AG04450 (cell line): ENCODE results near the gene CTBP2. TPM values are rescaled to one million over a fixed set of nuclear protein-coding genes. Genes with fewer than 3 reads are reported as not detected.
A peak's percentile ranks its signal among the peaks of the same experiment; 100 is the strongest.

ENCODE experiments used
- CTCF ChIA-PET: fragments of 300-600, 350-600 bp; formaldehyde crosslinking; extraction: SDS; loops from one replicate; lab custom pipeline; 2022; ENCODE audit warnings: antibody characterized with exemption, inconsistent platforms; lab: Charles Lee
- POLR2A ChIA-PET: fragments of 350-600 bp; formaldehyde crosslinking; extraction: SDS; loops from one replicate; lab custom pipeline; 2021; ENCODE audit warnings: antibody characterized with exemption, inconsistent platforms; lab: Yijun Ruan, JAX
- DNase-seq: peaks from one replicate; pipeline ENCODE4 v3.0.0-alpha.2; 2011; ENCODE audit warnings: low read depth, low spot score
- H3K27ac ChIP-seq: one replicate; pipeline ENCODE4 v1.5.1; 2012; ENCODE audit warnings: low read depth, low read length, control low read depth
- H3K27me3 ChIP-seq: one replicate; pipeline ENCODE4 v1.6.0; 2012; ENCODE audit warnings: low read length; ENCODE audit not compliant: control insufficient read depth, insufficient read depth
- H3K4me3 ChIP-seq: 2 replicates; pipeline ENCODE4 v1.5.1; 2011; ENCODE audit warnings: mild to moderate bottlenecking, low read depth, low read length, control low read depth
- H3K9me3 ChIP-seq: 2 replicates; pipeline ENCODE4 v1.5.1; 2012; ENCODE audit warnings: low read length; ENCODE audit not compliant: control insufficient read depth, insufficient read depth
- polyA plus RNA-seq: library from polyadenylated mRNA; depleted of rRNA; stranded (reverse); fragments of >200 nt; gene quantifications from 2 replicates; pipeline ENCODE4 v1.2.3, GENCODE V29; 2011
- TF ChIP-seq, protein P1 (sequence below): IDR thresholded peaks from 2 replicates; pipeline ENCODE4 v1.5.1; 2011; ENCODE audit warnings: low read depth, low read length, control low read depth, inconsistent platforms

CTBP2 gene
- polyA plus RNA-seq, 1 experiment, result 52.5 TPM

DNA sequence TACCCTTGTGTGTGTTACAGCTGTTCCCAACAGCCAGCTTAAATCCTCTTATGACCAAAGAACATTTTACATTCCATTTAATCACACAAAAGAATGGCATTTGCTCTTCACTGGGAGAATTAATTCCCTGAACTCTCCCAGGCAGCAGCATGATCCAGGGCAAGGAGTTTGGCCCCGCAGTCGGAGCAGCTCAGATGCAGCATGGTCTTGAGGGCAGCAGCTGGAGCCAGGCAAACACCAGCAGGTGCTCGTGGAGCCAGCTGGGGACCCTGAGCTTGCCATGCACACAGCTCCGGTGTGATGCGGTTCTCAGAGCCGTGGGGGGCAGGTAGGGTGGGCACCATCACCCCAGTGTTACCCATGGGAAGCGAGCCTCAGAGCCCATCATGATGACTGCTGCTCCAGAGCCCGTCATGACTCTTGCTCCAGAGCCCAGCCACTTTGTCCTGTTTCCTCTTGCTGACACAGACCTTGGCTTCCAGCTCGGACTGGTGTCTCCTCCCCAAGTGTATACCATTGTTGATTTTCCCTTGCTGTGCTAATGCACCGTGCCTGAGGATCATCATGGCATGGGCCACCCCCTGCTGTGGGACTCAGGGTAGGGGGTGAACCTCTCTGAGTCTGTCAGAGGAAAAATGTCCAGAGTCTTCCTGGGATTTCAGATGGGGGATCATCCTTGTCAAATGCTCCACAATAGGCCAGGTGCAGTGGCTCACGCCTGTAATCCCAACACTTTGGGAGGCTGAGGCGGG is 142.6 kb downstream of the CTBP2 start:
- Histone ChIP-seq H3K4me3 (no peak overlapping the region), H3K9me3 (no peaks in the 10 kb centered on the region; the same call in 1 of the 2 replicates), H3K27me3 (no peaks in the 10 kb centered on the region), H3K27ac (no peak overlapping the region)
- ChIA-PET POLR2A (no interaction called here), CTCF (interaction anchor here (1.1 to 1.4 kb wide), 2 partner anchors 25 to 30 kb away, joined by 5 to 9 read pairs; no protein-coding TSS in a partner anchor)
- TF ChIP-seq, protein P1, sequence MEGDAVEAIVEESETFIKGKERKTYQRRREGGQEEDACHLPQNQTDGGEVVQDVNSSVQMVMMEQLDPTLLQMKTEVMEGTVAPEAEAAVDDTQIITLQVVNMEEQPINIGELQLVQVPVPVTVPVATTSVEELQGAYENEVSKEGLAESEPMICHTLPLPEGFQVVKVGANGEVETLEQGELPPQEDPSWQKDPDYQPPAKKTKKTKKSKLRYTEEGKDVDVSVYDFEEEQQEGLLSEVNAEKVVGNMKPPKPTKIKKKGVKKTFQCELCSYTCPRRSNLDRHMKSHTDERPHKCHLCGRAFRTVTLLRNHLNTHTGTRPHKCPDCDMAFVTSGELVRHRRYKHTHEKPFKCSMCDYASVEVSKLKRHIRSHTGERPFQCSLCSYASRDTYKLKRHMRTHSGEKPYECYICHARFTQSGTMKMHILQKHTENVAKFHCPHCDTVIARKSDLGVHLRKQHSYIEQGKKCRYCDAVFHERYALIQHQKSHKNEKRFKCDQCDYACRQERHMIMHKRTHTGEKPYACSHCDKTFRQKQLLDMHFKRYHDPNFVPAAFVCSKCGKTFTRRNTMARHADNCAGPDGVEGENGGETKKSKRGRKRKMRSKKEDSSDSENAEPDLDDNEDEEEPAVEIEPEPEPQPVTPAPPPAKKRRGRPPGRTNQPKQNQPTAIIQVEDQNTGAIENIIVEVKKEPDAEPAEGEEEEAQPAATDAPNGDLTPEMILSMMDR, result no peak
- no peak for DNase-seq

DNA sequence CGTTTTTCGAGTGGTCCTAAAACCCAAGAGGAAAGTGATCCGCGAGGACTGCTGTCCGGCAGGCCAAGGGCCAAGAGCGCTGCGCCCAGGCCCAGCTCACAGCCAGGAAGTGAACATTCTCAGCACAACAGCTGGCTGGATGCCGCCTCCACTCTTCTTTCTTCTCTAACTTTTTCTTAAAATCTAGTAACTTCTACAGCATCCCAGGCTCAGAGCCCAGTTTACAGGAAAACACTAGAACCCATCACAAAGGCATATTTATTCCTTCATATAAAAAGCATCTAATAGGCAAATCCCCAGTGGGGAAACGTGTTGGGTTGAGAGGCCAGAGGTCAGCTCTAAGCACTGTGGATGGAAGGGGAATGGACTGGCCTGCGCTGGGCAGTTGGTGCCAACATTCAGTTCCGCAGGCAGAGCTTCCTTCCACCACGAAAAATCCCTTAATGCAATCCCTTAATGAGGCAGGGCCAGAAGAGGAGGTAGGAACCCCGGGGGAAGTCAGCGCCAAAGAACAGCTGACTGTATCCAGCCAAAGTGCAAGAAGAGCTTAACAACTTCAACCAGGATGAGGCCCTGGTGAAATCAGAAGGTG is 143.7 kb downstream of the CTBP2 start:
- POLR2A ChIA-PET, result no interaction called here
- Histone ChIP-seq H3K27ac (peak overlapping the region; percentile 31), H3K27me3 (no peaks in the 10 kb centered on the region), H3K9me3 (no peaks in the 10 kb centered on the region; the same call in 1 of the 2 replicates), H3K4me3 (no peak overlapping the region)
- CTCF ChIA-PET, result interaction anchor here (1.1 to 1.4 kb wide), 2 partner anchors 24 to 31 kb away, joined by 5 to 9 read pairs; no protein-coding TSS in a partner anchor
- TF ChIP-seq, protein P1, result no peak
- no peak for DNase-seq

DNA sequence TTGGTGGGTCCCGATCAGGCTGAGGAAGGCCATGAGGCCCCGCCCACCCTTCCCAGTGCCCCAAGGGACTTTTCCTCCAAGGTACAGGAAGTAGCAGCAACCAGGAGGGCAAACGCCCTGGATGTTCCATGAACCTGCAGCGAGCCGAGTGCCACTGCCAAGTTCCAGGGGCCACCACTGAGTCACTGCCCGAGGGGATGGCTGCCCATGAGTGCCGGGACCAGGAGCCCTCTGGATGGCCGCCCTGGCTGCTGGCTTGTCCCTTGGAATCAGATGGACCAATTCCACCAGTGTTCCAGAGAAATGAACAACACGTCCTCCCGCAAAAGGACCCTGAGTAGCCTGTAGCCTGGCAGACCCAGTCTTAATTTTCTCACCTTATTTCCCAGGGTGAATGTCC is 144.2 kb downstream of the CTBP2 start:
- Histone ChIP-seq H3K27ac (peak overlapping the region; percentile 11), H3K9me3 (no peaks in the 10 kb centered on the region; the same call in 1 of the 2 replicates), H3K27me3 (no peaks in the 10 kb centered on the region), H3K4me3 (no peak overlapping the region)
- ChIA-PET POLR2A (no interaction called here), CTCF (no interaction called here)
- TF ChIP-seq, protein P1, result no peak
- no peak for DNase-seq

DNA sequence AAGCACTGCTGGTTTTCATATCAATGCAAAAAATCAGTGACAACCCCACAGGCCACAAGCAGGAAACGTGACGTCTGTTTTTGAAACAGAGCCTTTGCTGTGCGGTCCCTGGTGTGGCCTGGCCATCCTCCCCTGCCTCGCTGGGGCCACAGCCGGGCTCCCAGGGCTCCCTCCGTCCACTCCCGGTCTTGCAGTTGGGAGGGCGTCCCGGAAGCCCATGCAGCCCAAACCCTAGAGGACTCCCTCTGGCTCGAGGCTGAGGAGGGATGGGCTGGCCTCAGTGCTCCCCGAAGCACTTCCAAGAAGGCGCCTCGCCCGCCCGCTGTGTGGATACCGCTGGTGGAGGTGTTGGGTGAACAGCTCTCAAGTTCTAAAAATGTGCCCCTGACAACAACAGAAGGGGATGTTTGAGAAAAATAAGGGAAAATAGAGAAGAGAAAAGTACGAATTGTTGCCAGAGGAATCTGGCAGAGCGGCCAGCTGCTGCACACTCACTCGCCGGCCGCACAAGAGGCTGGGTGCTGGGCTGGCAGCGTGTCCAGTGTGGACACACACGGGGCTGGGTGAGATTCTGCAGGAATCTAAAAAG is 144.9 kb downstream of the CTBP2 start:
- no peak for DNase-seq
- TF ChIP-seq, protein P1, result no peak
- H3K9me3 ChIP-seq, result no peaks in the 10 kb centered on the region; the same call in 1 of the 2 replicates
- no peak overlapping the region for H3K27ac ChIP-seq
- H3K4me3 ChIP-seq, result no peak overlapping the region
- CTCF ChIA-PET, result no interaction called here
- no peaks in the 10 kb centered on the region for H3K27me3 ChIP-seq
- POLR2A ChIA-PET, result no interaction called here
